ENCODE data around the gene DSC2.

The DSC2 gene

DNA sequence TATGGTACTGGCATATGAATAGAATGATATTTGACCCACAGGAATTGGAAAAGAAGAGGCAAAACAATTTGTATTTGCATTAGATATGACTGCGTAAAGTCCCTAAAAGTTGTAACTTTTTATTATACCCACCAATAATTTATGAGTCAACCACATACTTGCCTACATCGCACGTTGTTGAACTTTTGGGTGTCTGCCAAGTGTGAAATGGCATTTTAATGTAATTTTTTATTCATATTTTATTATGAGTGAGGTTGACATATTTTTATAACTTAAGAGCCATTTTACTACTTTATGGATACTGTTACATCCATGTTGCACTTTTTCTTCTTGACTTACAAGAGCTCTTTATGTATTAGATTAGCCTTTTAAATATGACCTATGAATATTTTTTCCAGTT, 4.6 kb downstream of the DSC2 start:
- DNase-seq: no peak

DNA sequence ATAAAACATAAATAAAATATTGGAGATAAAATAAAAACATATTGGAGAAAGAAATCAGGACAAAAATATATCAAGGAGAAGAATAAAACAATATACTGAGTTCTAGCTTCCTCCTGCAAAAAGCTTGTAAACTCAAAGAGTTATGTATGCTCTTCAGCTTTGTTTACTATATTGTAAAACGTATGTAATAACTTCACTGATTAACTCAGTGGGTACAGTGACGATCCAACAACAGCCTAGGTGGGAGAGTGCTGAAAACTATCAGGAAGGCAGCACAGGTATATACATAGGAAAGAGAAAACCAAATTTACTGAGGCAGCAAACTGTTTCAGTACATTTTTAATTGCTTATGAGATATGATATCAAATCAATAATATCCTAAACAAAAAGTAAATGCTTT, 8.3 kb downstream of the DSC2 start:
- no peak for DNase-seq

GRCh38 chr18:31093294-31093693, 8.9 kb downstream of the DSC2 start:
- no peak for DNase-seq

DNA sequence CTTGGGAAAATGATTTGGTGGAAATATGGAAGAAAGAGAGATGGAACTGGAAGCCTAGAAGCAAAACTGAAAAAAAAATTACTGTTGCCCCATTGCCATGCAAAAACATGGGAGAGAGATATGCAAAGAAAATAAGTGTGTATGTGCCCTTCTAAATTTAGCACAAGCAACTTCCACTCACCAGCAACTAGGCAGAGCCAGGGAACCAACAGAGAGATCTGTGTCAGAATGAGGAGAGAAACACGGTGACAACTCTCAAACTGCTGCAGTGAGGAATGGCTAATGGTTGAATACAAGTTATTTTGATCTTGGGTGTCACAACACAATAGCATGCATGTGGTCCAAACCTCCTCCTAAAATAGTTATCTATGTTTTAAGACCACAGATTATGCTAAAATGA, 10.9 kb downstream of the DSC2 start:
- DNase-seq: no peak

- DNase-seq: no peak
These were observed 13.7 kb downstream of the DSC2 start for GRCh38 chr18:31088532-31088931.

GRCh38 chr18:31079973-31080372, 22.2 kb downstream of the DSC2 start:
- no peak for DNase-seq

GRCh38 chr18:31077878-31078277, 24.3 kb downstream of the DSC2 start:
- DNase-seq: no peak

DNA sequence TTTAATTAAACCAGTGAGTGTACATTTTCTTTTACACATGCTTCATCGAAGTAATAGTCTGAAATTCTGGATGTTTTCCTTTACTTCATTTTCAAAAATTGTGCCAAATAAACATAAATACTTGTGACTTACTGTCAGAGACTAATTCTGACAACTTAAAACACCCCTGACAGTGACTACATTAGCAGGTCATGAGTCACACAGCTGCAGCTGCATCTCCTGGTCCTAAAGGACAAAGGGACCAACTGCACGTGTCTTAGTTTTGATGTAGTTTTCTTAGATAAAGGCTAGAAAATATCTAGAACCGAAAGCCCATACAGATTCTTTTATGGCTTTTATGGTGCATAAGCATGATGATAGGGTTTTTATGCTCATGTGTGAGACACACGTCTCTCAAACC, 30.0 kb downstream of the DSC2 start:
- no peak for DNase-seq

GRCh38 chr18:31070206-31070605, 32.0 kb downstream of the DSC2 start:
- DNase-seq: no peak

- no peak for DNase-seq
These were observed 36.0 kb downstream of the DSC2 start for GRCh38 chr18:31066266-31066665.

DNA sequence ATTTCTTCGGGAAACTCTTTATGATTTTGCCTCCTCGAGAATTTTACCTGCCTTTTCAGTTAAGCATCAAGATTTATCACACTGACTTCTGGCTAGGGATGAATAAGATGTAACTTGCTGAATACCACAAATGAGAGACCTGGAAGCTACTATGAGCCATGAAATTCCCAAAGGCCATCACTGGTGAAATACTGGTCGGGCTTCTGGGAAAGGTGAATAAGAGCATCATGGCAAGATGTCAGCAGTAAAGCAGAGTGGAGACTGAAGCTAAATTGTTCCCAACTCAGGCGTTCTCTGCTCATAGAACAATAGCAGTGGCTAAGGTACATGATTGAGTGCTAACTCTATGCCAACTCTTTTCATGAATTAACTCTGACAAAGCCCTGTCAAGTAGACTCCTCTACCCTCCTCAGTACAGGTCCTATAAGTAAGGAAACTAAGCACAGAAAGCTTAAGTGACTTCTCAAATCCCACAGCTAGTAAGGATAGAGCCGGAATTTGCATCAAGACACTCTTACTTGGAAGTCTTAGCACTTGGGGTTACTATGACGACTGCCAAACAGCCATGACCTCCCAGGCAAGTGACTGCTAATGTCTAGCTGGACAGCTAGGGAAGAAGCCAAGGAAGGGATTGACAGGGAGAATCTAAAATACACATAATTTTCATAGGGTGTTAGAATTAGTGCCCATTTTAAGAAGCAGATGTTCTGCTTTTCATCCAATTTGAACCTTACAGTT, 37.0 kb downstream of the DSC2 start:
- peak; percentile 7 for DNase-seq

GRCh38 chr18:31064130-31064529, 38.1 kb downstream of the DSC2 start:
- DNase-seq: no peak

DNA sequence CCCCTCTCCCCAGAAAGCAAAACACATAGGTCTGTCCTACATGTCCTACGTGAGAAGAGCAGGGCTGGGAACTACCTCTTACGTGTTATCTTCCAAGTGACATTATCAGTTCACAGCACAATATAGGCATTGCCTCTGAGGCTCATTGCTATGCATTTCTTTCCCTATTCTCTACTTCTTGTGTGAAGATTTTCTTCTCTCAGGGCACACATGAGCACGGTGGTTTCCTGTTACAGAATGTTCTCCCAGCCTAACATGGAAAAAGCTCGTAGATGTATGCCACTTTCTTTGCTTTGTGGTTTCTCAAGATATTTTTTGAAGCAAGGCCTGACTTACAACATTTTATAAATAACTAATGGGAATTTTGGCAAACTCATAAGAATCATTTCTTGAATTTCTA, 40.3 kb downstream of the DSC2 start:
- no peak for DNase-seq

DNA sequence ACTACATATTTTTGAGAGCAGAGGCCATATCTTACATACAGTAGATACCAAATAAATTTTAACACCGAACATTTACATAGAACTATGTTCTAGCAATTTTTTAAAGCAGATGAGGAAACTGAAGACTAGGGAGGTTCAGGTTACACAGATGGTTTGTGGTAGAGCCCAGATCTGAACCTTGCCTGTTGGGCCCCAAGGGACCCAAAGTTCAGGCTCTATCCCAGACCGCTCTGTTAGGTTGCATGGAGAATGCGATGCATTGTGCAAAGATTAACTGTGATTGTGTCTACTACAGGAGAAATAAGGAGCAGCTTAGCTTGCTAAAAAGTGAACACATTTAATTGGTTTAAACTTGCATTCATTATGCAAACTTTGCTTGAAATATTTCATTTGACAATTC, 43.3 kb downstream of the DSC2 start:
- no peak for DNase-seq

DNA sequence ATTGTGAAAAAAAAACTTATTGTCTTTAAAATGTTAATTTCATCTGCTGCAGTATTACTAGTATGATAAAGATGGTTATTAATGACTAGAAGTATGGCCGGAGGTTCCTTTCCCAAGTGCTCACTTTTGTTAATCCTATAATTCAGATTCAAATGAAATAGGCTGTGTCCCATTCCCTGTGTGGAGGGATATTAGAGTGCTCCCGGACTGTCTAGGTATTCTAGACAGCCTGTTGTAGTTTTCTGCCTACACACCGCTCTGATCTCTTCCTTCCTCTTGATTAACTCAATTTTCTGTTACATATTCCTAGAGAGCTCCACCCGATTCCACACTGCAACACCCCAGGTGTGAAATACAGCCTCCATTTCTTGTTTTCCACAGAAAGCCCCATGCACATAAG, 44.3 kb downstream of the DSC2 start:
- DNase-seq: no peak

DNA sequence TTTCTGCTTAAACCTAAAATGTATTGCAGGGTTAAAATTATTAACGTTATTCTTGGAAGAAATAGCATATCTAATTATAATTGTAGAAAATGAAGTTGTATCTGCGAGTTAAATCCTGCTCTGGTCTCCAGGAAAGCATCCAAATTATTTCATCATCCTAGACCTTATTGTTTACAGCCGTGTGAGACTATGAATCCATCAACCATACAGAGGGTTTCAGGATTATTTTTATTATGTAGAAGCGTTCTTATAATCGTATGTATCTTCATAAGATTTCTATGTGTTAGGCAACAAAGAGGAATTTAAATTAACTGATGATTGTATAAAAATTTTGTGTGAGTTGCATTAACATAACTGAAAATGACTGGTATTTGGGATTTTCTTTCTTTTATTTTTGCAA, 45.2 kb downstream of the DSC2 start:
- DNase-seq: no peak

DNA sequence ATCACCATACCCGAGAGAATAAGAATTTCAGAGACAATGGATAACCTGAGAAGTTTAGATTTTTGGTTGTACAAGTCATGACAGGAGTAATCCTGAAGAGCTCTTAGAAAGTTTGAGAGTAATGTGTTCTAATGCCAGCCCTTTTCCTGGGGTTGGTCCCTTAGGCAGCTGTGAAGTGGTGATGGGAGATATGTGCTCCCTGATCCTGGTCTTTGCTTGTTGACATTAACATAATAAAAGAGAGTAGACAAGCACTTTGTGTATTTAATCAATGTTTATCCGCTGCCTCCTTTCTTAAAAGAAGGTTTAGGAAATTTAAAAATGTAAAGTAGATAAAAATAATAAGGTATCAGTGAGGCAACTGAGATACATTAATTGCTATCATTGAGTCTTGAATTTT, 45.9 kb downstream of the DSC2 start:
- no peak for DNase-seq

GRCh38 chr18:31050635-31051034, 51.6 kb downstream of the DSC2 start:
- DNase-seq: no peak

DNA sequence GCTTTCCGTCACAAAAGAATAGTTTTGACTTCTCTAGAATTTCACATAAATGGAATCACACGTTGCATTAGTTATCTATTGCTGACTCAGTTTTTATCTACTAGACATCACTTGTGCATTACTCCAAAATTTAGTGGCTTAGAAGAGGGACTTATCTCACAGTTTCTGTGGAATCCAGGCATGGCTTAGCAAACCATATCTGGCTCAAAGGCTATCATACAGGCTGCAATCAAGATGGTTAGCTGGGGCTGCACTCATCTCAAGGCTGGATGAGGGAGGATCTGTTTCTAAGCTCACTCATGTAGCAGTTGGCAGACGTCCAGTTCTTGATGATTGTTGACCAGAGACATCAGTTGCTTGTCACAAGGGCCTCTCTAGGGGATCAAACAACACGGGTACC, 53.0 kb downstream of the DSC2 start:
- no peak for DNase-seq

- no peak for DNase-seq
These were observed 54.0 kb downstream of the DSC2 start for GRCh38 chr18:31048216-31048615.

DNA sequence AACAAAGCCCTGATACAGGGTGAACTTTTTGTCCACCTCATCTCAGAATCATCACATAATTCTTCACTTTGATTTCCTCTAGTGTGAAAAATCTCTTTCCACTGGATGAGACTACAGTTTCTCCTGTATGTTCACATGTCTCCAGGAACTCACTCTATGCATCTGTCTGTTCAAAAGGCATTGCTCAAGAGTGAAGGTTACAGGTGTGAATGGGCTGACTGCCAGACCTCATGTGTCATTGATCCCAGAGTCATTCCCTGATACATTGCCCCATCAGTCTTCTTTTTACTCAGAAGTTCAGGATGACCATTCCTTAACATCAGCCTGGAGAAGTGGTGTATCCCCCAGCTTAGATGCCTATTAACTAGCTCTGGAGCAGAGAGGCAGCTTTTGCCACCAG, 55.3 kb downstream of the DSC2 start:
- no peak for DNase-seq

DNA sequence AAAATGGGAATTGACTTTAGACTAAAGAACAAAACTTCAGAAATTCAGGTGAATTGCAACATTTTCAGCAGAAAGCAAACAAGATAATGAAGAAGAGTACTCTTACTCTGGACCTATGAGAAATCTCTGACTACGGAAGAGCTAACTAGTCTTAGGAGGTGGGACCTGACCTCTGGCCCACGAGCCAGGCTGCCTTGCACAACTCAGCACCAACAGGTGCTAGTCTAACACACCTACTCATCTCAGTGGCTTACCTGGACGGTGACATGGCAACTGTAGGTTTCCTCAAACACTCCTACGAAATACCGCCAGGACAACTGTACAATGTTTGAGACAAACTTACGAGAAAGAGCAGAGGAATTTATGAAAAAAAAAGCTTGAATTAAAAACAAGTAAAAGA, 56.6 kb downstream of the DSC2 start:
- no peak for DNase-seq

DNA sequence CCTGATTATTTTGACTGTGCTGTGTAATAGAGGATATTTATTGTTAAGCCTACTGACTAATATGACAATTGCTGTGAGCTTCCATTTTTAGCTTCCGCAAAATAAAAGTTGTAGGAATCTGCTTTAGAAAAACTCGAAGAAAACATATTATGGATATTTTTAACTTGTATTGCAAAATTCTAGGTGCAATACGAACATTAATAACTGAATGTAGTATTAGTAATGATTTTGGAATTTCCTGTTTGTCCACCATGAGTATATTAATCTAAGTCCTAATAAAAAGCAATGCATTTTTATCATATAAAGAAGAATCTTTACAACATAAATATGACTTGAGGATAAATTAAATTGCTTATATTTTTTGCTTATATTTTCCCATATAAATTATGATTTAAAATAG, 57.3 kb downstream of the DSC2 start:
- no peak for DNase-seq

- no peak for DNase-seq
These were observed 58.5 kb downstream of the DSC2 start for GRCh38 chr18:31043709-31044108.

- no peak for DNase-seq
These were observed 59.6 kb downstream of the DSC2 start, which contains the start of gene DSC3 for GRCh38 chr18:31042406-31043181. Gene DSC3 (minus strand): TSS chr18:31042742. CDS start chr18:31042660, 82 bp downstream.
